Endothelial cell of umbilical vein (primary cell): Measurements from ENCODE around the gene ZRANB1. TPM values are rescaled to one million over a fixed set of nuclear protein-coding genes. Genes with fewer than 3 reads are reported as not detected.

ENCODE experiments used
- BruUV-seq: library from RNA; stranded (reverse); fragments of 400-500 nt; replicated peaks from 2 replicates; lab custom pipeline; 2021; lab: Mats Ljungman, UMichigan
- CTCF ChIA-PET: fragments of 300-600, 350-600 bp; sonication (Branson Sonifier 250); formaldehyde crosslinking; loops from one replicate; lab custom pipeline; 2021; ENCODE audit warnings: antibody characterized with exemption, inconsistent platforms; lab: Charles Lee
- POLR2A ChIA-PET: fragments of 300-600, 350-600 bp; sonication (Branson Sonifier 250); formaldehyde crosslinking; loops from one replicate; lab custom pipeline; 2021; ENCODE audit warnings: antibody characterized with exemption, inconsistent platforms; lab: Charles Lee
- DNase-seq: peaks from one replicate; pipeline ENCODE4 v3.0.0-alpha.2; 2011; ENCODE audit warnings: low read depth, low spot score
- FAIRE-seq: peaks from 2 replicates; lab custom pipeline; 2011; peaks lifted over from hg19 to GRCh38; lab: Jason Lieb, UNC
- H2AFZ ChIP-seq: 2 replicates; pipeline ENCODE4 v1.6.0; 2012; ENCODE audit warnings: low read depth, low read length, control low read depth, inconsistent platforms
- H3K27ac ChIP-seq: 2 replicates; pipeline ENCODE4 v1.5.1; 2011; ENCODE audit warnings: low read depth, mild to moderate bottlenecking, control low read depth, low read length, moderate library complexity; ENCODE audit not compliant: insufficient read depth
- H3K27me3 ChIP-seq, 2 experiments: 2 replicates each; pipeline versions ENCODE4 v1.6.0 to v1.6.1; 2011; ENCODE audit warnings: low read length in 2 of 2, mixed read lengths in 1 of 2; ENCODE audit not compliant: control insufficient read depth in 2 of 2, insufficient read depth in 2 of 2
- H3K36me3 ChIP-seq, 2 experiments: 2 replicates in 1 of 2; 3 replicates in 1 of 2; pipeline ENCODE4 v1.5.1; 2011; ENCODE audit warnings: low read length in 2 of 2, mild to moderate bottlenecking in 1 of 2, moderate library complexity in 1 of 2; ENCODE audit not compliant: control insufficient read depth in 2 of 2, insufficient read depth in 2 of 2; ENCODE audit errors: extremely low read depth in 1 of 2
- H3K4me1 ChIP-seq: 3 replicates; pipeline ENCODE4 v1.5.1; 2011; ENCODE audit warnings: mild to moderate bottlenecking, low read length; ENCODE audit not compliant: control insufficient read depth, insufficient read depth; ENCODE audit errors: extremely low read depth
- H3K4me2 ChIP-seq: 2 replicates; pipeline ENCODE4 v1.6.1; 2011; ENCODE audit warnings: low read length, control low read depth, mixed read lengths; ENCODE audit not compliant: insufficient read depth
- H3K4me3 ChIP-seq, 3 experiments: fragments of 200-600 bp in 1 of 3; sonication (generic), shearing (Covaris generic) in 1 of 3; replicated peaks in 1 of 3; 2 replicates each; pipeline ENCODE4 v1.5.1; 2011 to 2016; ENCODE audit warnings: control low read depth in 3 of 3, low read length in 3 of 3, mild to moderate bottlenecking in 2 of 3, inconsistent platforms in 1 of 3, low read depth in 1 of 3, moderate library complexity in 1 of 3; ENCODE audit not compliant: insufficient read depth in 1 of 3
- H3K79me2 ChIP-seq: 2 replicates; pipeline ENCODE4 v1.6.0; 2012; ENCODE audit warnings: low read length, inconsistent platforms; ENCODE audit not compliant: control insufficient read depth, insufficient read depth
- H3K9ac ChIP-seq: replicated peaks from 2 replicates; pipeline ENCODE3; 2011; ENCODE audit warnings: low read length, control low read depth; ENCODE audit not compliant: insufficient read depth; ENCODE audit errors: extremely low read depth
- H3K9me1 ChIP-seq: replicated peaks from 3 replicates; pipeline ENCODE4 v1.6.0; 2011; ENCODE audit warnings: mild to moderate bottlenecking, low read length; ENCODE audit not compliant: control insufficient read depth, insufficient read depth; ENCODE audit errors: extremely low read depth
- H3K9me3 ChIP-seq: replicated peaks from 2 replicates; pipeline ENCODE4 v1.5.1; 2012; ENCODE audit warnings: low read length, inconsistent platforms; ENCODE audit not compliant: control insufficient read depth, insufficient read depth
- H4K20me1 ChIP-seq: replicated peaks from 2 replicates; pipeline ENCODE3; 2011; ENCODE audit warnings: mild to moderate bottlenecking, low read length; ENCODE audit not compliant: control insufficient read depth, insufficient read depth; ENCODE audit errors: extremely low read depth
- FOS ChIP-seq: IDR thresholded peaks from 2 replicates; pipeline ENCODE4 v1.6.1; 2011; ENCODE audit warnings: mild to moderate bottlenecking, low read length, moderate library complexity, borderline replicate concordance; ENCODE audit not compliant: insufficient read depth
- dilution Hi-C: fragments of 300-500 bp; cut with MboI; formaldehyde crosslinking; loops from one replicate; pipeline ENCODE4 v1.15.0; 2019; ENCODE audit warnings: low sequenced_read_pairs; ENCODE audit not compliant: extremely low pct_ligation_motif_present
- intact Hi-C: fragments of 100-400 bp; cut with micrococcal nuclease; formaldehyde crosslinking; loops from one replicate; pipeline ENCODE4 v1.10.0; 2022
- polyA plus RNA-seq, 4 experiments: library from polyadenylated mRNA; depleted of rRNA in 3 of 4; stranded (reverse) in 3 of 4; unstranded in 1 of 4; fragments of >200 nt; gene quantifications; 2 replicates each; pipeline versions ENCODE4 v1.2.1 to v1.2.3, GENCODE V29; 2011 to 2012; ENCODE audit warnings: missing spikeins in 1 of 4
- total RNA-seq: library from RNA; stranded (reverse); gene quantifications from 2 replicates; pipeline ENCODE4 v1.2.3, GENCODE V29; 2021
- TF ChIP-seq, protein P1 (sequence below): IDR thresholded peaks from 2 replicates; pipeline ENCODE4 v1.6.1; 2011; ENCODE audit not compliant: insufficient read depth, insufficient read length
- TF ChIP-seq, protein P2 (sequence below), 2 donors: IDR thresholded peaks; 1 replicate in 1 of 2; 2 replicates in 1 of 2; pipeline ENCODE4 v1.5.1; 2011; ENCODE audit warnings: low read length in 2 of 2, mild to moderate bottlenecking in 2 of 2, moderate library complexity in 2 of 2, control low read depth in 1 of 2, inconsistent platforms in 1 of 2, low read depth in 1 of 2; ENCODE audit not compliant: insufficient read depth in 1 of 2; ENCODE audit errors: extremely low read depth in 1 of 2

Gene ZRANB1
- total and polyA plus RNA-seq, 2 donors (not counting 3 experiments of a cell fraction or from before 2014, with no cell fraction given): 6.2 to 17.7 TPM

DNA sequence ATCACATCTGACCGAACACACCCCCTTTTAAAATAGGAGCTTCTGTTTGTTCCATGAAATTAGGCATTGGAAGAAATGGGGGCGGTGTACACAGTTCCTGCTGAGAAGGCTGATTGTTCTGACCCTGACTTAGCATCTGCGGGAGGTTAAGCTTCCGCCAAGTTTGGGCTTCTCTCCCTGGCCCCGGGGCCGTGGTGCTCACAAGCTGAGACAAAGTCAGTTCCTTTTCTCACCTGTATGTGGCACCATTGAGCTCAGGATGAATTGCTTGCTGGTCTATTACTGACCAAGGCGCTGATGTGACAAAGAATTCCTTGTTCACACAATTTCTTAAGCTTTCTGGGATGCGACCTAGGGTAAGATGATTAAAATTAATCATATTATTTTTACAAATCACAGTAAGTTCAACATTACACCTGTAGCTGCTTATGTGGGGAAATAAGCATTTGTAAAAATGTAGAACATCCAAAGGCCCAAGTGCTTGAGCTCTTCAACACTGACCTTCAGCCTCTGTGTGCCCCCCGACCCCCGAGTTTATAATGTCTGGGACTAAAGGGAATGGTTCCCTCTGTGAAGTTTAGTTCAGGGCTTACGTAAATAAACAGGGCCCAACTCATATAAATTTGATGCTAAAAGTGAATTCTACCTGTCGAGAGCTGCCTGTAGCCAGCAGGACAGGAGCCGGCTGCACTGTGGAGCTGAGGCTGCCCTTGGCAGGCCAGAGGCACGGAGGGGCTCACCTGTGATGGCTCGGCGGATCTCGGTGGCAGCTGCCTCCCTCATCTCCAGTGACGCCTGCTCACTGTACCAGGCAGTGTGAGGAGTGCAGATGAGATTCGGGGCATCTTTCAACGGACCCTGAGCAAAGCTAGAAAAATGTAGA, 50.8 kb downstream of the ZRANB1 start:
- POLR2A ChIA-PET: no interaction called here

More for the DNA sequence above, 50.8 kb downstream of the ZRANB1 start:
- no peaks in the 10 kb centered on the region for H3K9me3 ChIP-seq
- BruUV-seq: no TSS peak
- H3K27ac ChIP-seq: no peak overlapping the region
- no peak overlapping the region for H2AFZ ChIP-seq
- H4K20me1 ChIP-seq: no peaks in the 10 kb centered on the region
- H3K4me2 ChIP-seq: no peak overlapping the region
- dilution Hi-C loops (no loop called here), intact Hi-C loops (loop anchor here (1.0 to 5.0 kb wide), 6 partner anchors 65 to 725 kb away; partner anchors contain the start of gene EDRF1)
- no peaks in the 10 kb centered on the region for H3K79me2 ChIP-seq
- H3K27me3 ChIP-seq: no peaks in the 10 kb centered on the region
- no peaks in the 10 kb centered on the region for H3K9me1 ChIP-seq
- peak; percentile 42 for FAIRE-seq
- H3K4me1 ChIP-seq: no peaks in the 10 kb centered on the region
- H3K9ac ChIP-seq: no peak overlapping the region
- H3K36me3 ChIP-seq: peaks cover 36 to 55% of the 10 kb centered on the region in 2 experiments
- CTCF ChIA-PET: interaction anchor here (0.7 to 3.1 kb wide), 31 partner anchors 10 to 745 kb away, joined by 3 to 18 read pairs (median 4); partner anchors contain the start of gene EDRF1
- DNase-seq: peak; percentile 60
- H3K4me3 ChIP-seq: no peak overlapping the region
- TF ChIP-seq FOS: no peak
- TF ChIP-seq, protein P1, sequence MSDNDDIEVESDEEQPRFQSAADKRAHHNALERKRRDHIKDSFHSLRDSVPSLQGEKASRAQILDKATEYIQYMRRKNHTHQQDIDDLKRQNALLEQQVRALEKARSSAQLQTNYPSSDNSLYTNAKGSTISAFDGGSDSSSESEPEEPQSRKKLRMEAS: no peak
- TF ChIP-seq, protein P2, sequence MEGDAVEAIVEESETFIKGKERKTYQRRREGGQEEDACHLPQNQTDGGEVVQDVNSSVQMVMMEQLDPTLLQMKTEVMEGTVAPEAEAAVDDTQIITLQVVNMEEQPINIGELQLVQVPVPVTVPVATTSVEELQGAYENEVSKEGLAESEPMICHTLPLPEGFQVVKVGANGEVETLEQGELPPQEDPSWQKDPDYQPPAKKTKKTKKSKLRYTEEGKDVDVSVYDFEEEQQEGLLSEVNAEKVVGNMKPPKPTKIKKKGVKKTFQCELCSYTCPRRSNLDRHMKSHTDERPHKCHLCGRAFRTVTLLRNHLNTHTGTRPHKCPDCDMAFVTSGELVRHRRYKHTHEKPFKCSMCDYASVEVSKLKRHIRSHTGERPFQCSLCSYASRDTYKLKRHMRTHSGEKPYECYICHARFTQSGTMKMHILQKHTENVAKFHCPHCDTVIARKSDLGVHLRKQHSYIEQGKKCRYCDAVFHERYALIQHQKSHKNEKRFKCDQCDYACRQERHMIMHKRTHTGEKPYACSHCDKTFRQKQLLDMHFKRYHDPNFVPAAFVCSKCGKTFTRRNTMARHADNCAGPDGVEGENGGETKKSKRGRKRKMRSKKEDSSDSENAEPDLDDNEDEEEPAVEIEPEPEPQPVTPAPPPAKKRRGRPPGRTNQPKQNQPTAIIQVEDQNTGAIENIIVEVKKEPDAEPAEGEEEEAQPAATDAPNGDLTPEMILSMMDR (IDR thresholded peaks at IDR 0.05; ENCODE audit: extremely low read depth in 1 of 2, insufficient read depth in 1 of 2, low read depth in 1 of 2, low read length in 2 of 2): peak; percentile 45 to 55
